SK-N-SH treated with all-trans-retinoic acid at 6 μM for 48 hours (cell line): ENCODE measurements around the gene PLCB4.

Experiments used
- ATAC-seq: fragments of 200-7000 bp; cut with Tn5 transposase; 3 replicates; pipeline ENCODE4 v1.9.1; 2020; ENCODE audit warnings: mild to moderate bottlenecking, moderate library complexity
- ARNTL ChIP-seq: fragments of 450-650 bp; formaldehyde crosslinking; IDR thresholded peaks from 2 replicates; pipeline ENCODE4 v1.5.0; 2020; ENCODE audit warnings: low read depth, mild to moderate bottlenecking, moderate library complexity, borderline replicate concordance
- BACH2 ChIP-seq: fragments of 250-450 bp; sonication (Bioruptor Pico); IDR thresholded peaks from 2 replicates; pipeline ENCODE4 v1.9.0; 2021; ENCODE audit warnings: mild to moderate bottlenecking, borderline replicate concordance
- CSDC2 ChIP-seq: fragments of 250-450 bp; sonication (Bioruptor Pico); IDR thresholded peaks from 2 replicates; pipeline ENCODE4 v1.5.0; 2020; ENCODE audit warnings: mild to moderate bottlenecking, moderate library complexity
- ESRRG ChIP-seq: fragments of 250-450 bp; sonication (Bioruptor Pico); IDR thresholded peaks from 2 replicates; pipeline ENCODE4 v1.6.1; 2021; ENCODE audit warnings: mild to moderate bottlenecking
- GLIS3 ChIP-seq: fragments of 250-450 bp; sonication (Bioruptor Pico); IDR thresholded peaks from 2 replicates; pipeline ENCODE4 v1.5.0; 2020; ENCODE audit warnings: mild to moderate bottlenecking, moderate library complexity
- ISL1 ChIP-seq: fragments of 250-450 bp; sonication (Bioruptor Pico); IDR thresholded peaks from 2 replicates; pipeline ENCODE4 v2.1.2; 2022; ENCODE audit warnings: mild to moderate bottlenecking, moderate library complexity
- OSR1 ChIP-seq: fragments of 250-450 bp; sonication (Bioruptor Pico); IDR thresholded peaks from 2 replicates; pipeline ENCODE4 v1.8.0; 2022; ENCODE audit warnings: moderate library complexity, mild to moderate bottlenecking, inconsistent platforms
- PPARA ChIP-seq: fragments of 250-450 bp; sonication (Bioruptor Pico); IDR thresholded peaks from 2 replicates; pipeline ENCODE4 v1.5.0; 2020; ENCODE audit warnings: mild to moderate bottlenecking, borderline replicate concordance
- RARB ChIP-seq: fragments of 250-450 bp; sonication (Bioruptor Pico); IDR thresholded peaks from 2 replicates; pipeline ENCODE4 v1.8.0; 2021; ENCODE audit warnings: mild to moderate bottlenecking, moderate library complexity
- TCF4 ChIP-seq: fragments of 250-450 bp; sonication (Bioruptor Pico); IDR thresholded peaks from 2 replicates; pipeline ENCODE4 v1.8.0; 2021; ENCODE audit warnings: mild to moderate bottlenecking, moderate library complexity, borderline replicate concordance
- TOX ChIP-seq: fragments of 250-450 bp; sonication (Bioruptor Pico); IDR thresholded peaks from 2 replicates; pipeline ENCODE4 v1.8.0; 2021; ENCODE audit warnings: mild to moderate bottlenecking, moderate library complexity, borderline replicate concordance
- ZC3H10 ChIP-seq: fragments of 250-450 bp; sonication (Bioruptor Pico); IDR thresholded peaks from 2 replicates; pipeline ENCODE4 v1.5.1; 2021; ENCODE audit warnings: mild to moderate bottlenecking, moderate library complexity
- ZFP3 ChIP-seq: fragments of 250-450 bp; sonication (Bioruptor Pico); IDR thresholded peaks from 2 replicates; pipeline ENCODE4 v1.5.0; 2020; ENCODE audit warnings: mild to moderate bottlenecking, moderate library complexity
- ZFP30 ChIP-seq: fragments of 450-650 bp; formaldehyde crosslinking; IDR thresholded peaks from 2 replicates; pipeline ENCODE4 v1.5.0; 2022; ENCODE audit warnings: mild to moderate bottlenecking, moderate library complexity
- ZNF70 ChIP-seq: fragments of 450-650 bp; formaldehyde crosslinking; IDR thresholded peaks from 2 replicates; pipeline ENCODE4 v1.5.0; 2020; ENCODE audit warnings: mild to moderate bottlenecking, moderate library complexity
- ZNF8 ChIP-seq: fragments of 450-650 bp; formaldehyde crosslinking; IDR thresholded peaks from 2 replicates; pipeline ENCODE4 v1.5.0; 2020; ENCODE audit warnings: mild to moderate bottlenecking, moderate library complexity
- TF ChIP-seq, protein P1 (sequence below): fragments of 250-450 bp; sonication (Bioruptor Pico); IDR thresholded peaks from 2 replicates; pipeline ENCODE4 v1.5.0; 2020; ENCODE audit warnings: mild to moderate bottlenecking, moderate library complexity
- TF ChIP-seq, protein P2 (sequence below): fragments of 250-450 bp; sonication (Bioruptor Pico); IDR thresholded peaks from 2 replicates; pipeline ENCODE4 v1.8.0; 2021; ENCODE audit warnings: low read depth, mild to moderate bottlenecking, moderate library complexity, borderline replicate concordance
- TF ChIP-seq, protein P3 (sequence below): fragments of 250-450 bp; sonication (Bioruptor Pico); IDR thresholded peaks from 2 replicates; pipeline ENCODE4 v1.5.1; 2020; ENCODE audit warnings: low read depth, mild to moderate bottlenecking, moderate library complexity
- TF ChIP-seq, protein P4 (sequence below): fragments of 250-450 bp; sonication (Bioruptor Pico); IDR thresholded peaks from 2 replicates; pipeline ENCODE4 v1.5.1; 2021; ENCODE audit warnings: mild to moderate bottlenecking, moderate library complexity

Gene PLCB4

DNA sequence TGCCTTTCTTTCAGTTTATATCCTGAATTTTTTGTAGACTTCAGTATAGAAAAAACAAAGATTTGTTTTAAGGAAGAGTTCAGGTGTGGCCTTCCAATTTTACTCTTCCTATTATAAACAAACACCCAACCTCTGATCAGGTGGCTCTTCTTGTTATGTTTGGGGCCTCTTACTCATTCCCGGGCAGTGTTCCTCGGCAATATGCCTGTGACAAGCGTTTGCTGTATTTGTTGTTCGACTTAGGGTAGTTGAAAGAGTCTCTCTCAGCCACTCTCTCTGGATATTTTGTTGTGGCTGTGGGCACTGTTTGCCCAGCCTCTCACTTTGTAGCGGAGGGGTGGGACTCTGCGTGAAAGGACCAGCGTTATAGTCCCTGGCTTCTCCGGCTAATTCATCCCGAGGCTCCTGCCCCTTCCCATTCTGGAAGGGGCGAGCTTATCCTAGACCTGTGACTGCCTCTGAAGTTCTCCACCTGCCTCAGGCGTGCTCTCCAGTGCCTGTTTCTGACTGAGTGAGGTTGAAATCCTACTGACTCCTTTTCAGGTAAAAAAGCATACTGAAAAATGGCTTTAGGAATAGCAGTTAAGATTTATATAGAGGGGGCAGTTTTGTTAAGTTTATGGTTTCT is 97.4 kb downstream of the PLCB4 start:
- TF ChIP-seq ESRRG (no peak), ISL1 (CRISPR knock-in tag) (no peak), ZNF70 (no peak), ZFP3 (CRISPR knock-in tag) (no peak), ZC3H10 (CRISPR knock-in tag) (no peak), TCF4 (no peak), TOX (CRISPR knock-in tag) (no peak), BACH2 (CRISPR knock-in tag) (no peak), ZNF8 (CRISPR knock-in tag) (no peak), ARNTL (CRISPR knock-in tag) (no peak), CSDC2 (no peak), RARB (CRISPR knock-in tag) (no peak), OSR1 (CRISPR knock-in tag) (no peak), ZFP30 (CRISPR knock-in tag) (no peak), PPARA (CRISPR knock-in tag) (no peak)
- TF ChIP-seq, protein P1, sequence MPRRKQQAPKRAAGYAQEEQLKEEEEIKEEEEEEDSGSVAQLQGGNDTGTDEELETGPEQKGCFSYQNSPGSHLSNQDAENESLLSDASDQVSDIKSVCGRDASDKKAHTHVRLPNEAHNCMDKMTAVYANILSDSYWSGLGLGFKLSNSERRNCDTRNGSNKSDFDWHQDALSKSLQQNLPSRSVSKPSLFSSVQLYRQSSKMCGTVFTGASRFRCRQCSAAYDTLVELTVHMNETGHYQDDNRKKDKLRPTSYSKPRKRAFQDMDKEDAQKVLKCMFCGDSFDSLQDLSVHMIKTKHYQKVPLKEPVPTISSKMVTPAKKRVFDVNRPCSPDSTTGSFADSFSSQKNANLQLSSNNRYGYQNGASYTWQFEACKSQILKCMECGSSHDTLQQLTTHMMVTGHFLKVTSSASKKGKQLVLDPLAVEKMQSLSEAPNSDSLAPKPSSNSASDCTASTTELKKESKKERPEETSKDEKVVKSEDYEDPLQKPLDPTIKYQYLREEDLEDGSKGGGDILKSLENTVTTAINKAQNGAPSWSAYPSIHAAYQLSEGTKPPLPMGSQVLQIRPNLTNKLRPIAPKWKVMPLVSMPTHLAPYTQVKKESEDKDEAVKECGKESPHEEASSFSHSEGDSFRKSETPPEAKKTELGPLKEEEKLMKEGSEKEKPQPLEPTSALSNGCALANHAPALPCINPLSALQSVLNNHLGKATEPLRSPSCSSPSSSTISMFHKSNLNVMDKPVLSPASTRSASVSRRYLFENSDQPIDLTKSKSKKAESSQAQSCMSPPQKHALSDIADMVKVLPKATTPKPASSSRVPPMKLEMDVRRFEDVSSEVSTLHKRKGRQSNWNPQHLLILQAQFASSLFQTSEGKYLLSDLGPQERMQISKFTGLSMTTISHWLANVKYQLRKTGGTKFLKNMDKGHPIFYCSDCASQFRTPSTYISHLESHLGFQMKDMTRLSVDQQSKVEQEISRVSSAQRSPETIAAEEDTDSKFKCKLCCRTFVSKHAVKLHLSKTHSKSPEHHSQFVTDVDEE (CRISPR knock-in tag): no peak
- TF ChIP-seq, protein P2, sequence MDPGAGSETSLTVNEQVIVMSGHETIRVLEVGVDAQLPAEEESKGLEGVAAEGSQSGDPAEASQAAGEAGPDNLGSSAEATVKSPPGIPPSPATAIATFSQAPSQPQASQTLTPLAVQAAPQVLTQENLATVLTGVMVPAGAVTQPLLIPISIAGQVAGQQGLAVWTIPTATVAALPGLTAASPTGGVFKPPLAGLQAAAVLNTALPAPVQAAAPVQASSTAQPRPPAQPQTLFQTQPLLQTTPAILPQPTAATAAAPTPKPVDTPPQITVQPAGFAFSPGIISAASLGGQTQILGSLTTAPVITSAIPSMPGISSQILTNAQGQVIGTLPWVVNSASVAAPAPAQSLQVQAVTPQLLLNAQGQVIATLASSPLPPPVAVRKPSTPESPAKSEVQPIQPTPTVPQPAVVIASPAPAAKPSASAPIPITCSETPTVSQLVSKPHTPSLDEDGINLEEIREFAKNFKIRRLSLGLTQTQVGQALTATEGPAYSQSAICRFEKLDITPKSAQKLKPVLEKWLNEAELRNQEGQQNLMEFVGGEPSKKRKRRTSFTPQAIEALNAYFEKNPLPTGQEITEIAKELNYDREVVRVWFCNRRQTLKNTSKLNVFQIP: no peak
- TF ChIP-seq, protein P3, sequence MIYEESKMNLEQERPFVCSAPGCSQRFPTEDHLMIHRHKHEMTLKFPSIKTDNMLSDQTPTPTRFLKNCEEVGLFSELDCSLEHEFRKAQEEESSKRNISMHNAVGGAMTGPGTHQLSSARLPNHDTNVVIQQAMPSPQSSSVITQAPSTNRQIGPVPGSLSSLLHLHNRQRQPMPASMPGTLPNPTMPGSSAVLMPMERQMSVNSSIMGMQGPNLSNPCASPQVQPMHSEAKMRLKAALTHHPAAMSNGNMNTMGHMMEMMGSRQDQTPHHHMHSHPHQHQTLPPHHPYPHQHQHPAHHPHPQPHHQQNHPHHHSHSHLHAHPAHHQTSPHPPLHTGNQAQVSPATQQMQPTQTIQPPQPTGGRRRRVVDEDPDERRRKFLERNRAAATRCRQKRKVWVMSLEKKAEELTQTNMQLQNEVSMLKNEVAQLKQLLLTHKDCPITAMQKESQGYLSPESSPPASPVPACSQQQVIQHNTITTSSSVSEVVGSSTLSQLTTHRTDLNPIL: no peak
- TF ChIP-seq, protein P4, sequence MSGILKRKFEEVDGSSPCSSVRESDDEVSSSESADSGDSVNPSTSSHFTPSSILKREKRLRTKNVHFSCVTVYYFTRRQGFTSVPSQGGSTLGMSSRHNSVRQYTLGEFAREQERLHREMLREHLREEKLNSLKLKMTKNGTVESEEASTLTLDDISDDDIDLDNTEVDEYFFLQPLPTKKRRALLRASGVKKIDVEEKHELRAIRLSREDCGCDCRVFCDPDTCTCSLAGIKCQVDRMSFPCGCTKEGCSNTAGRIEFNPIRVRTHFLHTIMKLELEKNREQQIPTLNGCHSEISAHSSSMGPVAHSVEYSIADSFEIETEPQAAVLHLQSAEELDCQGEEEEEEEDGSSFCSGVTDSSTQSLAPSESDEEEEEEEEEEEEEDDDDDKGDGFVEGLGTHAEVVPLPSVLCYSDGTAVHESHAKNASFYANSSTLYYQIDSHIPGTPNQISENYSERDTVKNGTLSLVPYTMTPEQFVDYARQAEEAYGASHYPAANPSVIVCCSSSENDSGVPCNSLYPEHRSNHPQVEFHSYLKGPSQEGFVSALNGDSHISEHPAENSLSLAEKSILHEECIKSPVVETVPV (CRISPR knock-in tag): no peak
- TF ChIP-seq, all 23 proteins: peak for 0
- no peak for ATAC-seq

DNA sequence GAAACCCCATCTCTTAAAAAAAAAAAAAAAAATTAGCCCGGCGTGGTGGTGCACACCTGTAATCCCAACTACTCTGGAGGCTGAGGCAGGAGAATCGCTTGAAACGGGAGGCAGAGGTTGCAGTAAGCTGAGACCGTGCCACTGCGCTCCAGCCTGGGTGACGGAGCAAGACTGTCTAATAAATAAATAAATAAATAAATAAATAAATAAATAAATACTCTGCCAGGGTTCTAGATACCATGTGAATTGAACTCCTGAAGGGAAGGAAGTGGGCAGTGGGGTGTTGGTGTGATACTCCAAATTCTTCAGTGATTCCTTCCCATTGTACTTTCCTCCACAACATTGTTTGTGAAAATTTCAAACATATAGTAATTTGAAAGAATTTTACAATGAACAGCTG is 100.5 kb downstream of the PLCB4 start:
- TF ChIP-seq ZFP3 (CRISPR knock-in tag): no peak
- no peak for TF ChIP-seq ARNTL (CRISPR knock-in tag)
- TF ChIP-seq RARB (CRISPR knock-in tag): no peak
- ATAC-seq: no peak

DNA sequence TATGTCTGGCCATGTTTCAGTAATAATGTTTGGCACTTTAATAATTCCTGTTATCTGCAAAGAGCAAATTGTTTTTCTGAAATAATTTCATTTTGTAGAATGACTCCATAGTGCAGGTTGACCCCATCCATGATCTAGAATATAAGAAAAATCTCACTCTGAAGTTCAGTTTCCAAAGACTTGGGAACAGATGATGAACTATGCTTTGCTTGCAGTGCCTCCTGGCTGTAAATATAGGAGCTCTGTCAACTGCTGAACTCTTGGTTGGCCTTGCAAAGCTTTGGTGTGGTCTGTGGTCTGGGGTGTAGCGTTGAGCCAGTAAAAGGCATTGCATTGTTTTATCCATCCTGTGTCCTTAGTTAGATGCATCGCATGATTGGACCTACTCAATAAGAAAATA is 104.0 kb downstream of the PLCB4 start:
- no peak for TF ChIP-seq ZNF8 (CRISPR knock-in tag)
- TF ChIP-seq, all 23 proteins: peak for 0

DNA sequence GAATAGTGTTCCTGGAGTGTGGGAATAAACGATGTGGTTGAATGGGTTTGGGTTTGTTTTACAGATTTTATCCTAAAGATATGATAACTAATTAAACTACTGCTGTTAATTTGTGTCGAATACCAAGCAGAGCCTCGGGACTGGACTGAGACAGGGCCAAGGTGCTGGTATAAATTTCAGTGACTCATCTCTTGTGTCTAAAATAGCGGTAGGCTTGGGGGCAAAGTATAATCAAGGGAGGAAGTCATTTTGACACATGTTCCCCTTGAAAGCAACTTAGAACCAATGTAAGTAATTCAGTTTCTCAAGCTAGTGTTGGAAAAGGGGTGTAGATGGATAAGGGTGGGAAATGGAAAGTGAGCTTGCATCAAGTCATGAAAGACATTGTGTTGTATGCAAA is 108.4 kb downstream of the PLCB4 start:
- no peak for ATAC-seq
- TF ChIP-seq, protein P3: no peak
- TF ChIP-seq OSR1 (CRISPR knock-in tag) (no peak), TCF4 (no peak), PPARA (CRISPR knock-in tag) (no peak), ZNF70 (no peak), GLIS3 (CRISPR knock-in tag) (no peak)

More for the DNA sequence above, 104.0 kb downstream of the PLCB4 start:
- 0 out of 3 replicates have a peak, but pooled peaks have one; percentile 60 for ATAC-seq
